Keratinocyte (primary cell): ENCODE measurements around the gene RRP9.

Experiments used
- EZH2 ChIP-seq: IDR thresholded peaks from one replicate; pipeline ENCODE4 v1.6.1; 2012; ENCODE audit warnings: inconsistent platforms, mild to moderate bottlenecking, low read length, moderate library complexity
- TF ChIP-seq, protein P1 (sequence below), 3 experiments: IDR thresholded peaks in 1 of 3; conservative IDR thresholded peaks in 1 of 3; optimal IDR thresholded peaks in 1 of 3; 2 replicates in 2 of 3; 3 replicates in 1 of 3; pipeline versions ENCODE3 to v1.5.1; 2011; ENCODE audit warnings: low read length in 3 of 3, mild to moderate bottlenecking in 3 of 3, moderate library complexity in 2 of 3, control low read depth in 1 of 3, inconsistent platforms in 1 of 3; ENCODE audit not compliant: insufficient read depth in 2 of 3; ENCODE audit errors: extremely low read depth in 1 of 3

GRCh38 chr3:51975852-51976549 lies 34.3 kb upstream of the RRP9 start:
- TF ChIP-seq, protein P1, sequence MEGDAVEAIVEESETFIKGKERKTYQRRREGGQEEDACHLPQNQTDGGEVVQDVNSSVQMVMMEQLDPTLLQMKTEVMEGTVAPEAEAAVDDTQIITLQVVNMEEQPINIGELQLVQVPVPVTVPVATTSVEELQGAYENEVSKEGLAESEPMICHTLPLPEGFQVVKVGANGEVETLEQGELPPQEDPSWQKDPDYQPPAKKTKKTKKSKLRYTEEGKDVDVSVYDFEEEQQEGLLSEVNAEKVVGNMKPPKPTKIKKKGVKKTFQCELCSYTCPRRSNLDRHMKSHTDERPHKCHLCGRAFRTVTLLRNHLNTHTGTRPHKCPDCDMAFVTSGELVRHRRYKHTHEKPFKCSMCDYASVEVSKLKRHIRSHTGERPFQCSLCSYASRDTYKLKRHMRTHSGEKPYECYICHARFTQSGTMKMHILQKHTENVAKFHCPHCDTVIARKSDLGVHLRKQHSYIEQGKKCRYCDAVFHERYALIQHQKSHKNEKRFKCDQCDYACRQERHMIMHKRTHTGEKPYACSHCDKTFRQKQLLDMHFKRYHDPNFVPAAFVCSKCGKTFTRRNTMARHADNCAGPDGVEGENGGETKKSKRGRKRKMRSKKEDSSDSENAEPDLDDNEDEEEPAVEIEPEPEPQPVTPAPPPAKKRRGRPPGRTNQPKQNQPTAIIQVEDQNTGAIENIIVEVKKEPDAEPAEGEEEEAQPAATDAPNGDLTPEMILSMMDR (optimal IDR thresholded peaks at IDR 0.05 in 1 of 3, IDR thresholded peaks at IDR 0.05 in 1 of 3, conservative IDR thresholded peaks at IDR 0.05 in 1 of 3; ENCODE audit: extremely low read depth in 1 of 3, insufficient read depth in 2 of 3, low read length in 3 of 3) = no peak
- TF ChIP-seq EZH2 = no peak
